Measurements from ENCODE around the gene KLHL6.
"Not testable (repeated sequence)": the region's sequence is repeated elsewhere in the genome, so short reads cannot be mapped to it uniquely, and the experiment has no call there.

The KLHL6 gene

DNA sequence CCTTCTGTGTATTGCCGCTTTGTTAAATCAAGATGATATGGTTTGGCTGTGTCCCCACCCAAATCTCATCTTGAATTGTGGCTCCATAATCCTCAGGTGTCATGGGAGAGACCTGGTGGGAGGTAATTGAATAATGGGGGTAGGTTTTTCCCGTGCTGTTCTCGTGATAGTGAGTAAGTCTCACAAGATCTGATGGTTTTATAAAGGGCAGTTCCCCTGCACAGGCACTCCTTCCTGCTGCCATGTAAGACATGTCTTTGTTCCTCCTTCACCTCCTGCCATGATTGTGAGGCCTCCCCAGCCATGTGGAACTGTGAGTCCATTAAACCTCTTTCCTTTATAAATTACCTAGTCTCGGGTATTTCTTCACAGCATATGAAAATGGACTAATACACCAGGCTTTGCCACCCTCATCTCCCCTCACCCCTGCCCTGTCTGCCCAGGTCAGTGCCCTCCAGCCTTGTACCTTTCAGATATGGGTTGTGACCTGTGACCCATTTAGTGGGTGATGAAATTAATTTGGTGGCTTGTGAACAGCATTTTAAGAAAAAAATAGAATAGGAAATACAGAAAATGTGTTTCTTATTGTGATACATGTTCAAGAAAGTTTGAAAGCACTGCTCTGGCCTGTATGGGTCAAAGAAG, 71.0 kb downstream of the KLHL6 start:
- DNase-seq: no peak

- DNase-seq: no peak
Measured at GRCh38 chr3:183481582-183481981, 73.9 kb downstream of the KLHL6 start.

DNA sequence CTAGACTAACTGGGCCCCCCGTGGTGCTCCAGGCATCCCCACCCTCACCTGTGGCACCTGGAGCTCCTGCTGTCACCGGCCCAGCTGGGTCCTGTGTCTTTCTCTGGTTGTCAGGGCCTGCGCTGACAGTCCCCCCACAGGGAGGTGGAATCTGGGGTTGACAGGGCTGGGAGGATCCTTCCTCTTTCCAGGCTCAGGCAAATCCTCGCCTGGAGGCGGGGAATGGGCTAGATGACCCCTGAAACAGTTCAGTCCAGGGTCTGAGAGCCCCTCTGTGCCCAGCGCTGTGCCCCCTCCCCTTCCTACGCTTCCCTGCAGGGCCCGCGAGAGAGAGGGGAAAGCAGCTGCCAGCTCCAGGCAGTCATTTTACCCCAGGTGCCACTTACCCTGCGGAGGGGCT, 77.0 kb downstream of the KLHL6 start:
- DNase-seq: no peak

DNA sequence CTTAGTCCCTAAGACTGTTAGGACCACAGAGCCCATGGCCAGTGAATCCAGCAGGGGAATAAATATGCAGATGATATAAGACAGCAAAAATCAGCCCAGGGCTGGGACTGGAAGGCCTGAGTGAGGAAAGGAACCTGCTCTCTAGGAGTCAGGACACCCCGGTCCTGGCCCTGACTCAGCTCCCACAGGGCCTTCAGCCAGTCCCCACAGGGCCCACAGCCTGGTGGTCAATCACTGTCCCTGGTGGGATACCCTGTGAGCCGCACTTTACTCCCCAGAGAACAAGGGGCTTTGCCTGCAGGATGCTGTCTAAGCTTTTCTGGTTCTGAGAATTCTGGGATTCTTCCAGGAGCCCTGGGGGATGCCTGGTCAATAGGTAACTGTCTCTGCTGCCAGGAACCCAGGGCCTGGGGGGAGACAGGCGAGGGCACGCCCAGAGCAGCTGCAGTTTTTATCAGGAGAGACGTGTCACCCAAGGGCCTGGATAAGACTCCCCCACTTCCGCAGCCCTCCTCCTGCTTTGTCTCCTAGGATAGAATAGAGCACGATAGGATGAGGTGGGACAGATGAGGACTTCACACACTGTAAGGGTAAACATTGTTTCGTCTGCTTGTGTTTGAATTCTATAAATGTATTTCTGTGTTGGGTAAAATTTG, 77.6 kb downstream of the KLHL6 start:
- no peak for DNase-seq

DNA sequence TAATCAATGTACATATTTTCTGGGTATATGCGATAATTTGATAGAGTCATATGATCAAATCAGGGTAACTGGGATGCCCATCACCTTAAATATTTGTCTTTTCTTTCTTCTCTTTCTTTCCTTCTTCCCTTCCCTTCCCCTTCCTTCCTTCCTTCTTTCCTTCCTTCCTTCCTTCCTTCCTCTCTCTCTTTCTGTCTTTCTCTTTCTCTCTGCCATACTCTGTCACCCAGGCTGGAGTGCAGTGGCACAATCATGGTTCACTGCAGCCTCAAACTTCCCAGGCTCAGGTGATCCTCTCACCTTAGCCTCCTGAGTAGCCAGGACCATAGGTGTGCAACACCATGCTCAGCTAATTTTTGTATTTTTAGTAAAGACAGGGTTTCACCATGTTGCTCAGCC, 79.7 kb downstream of the KLHL6 start:
- DNase-seq: not testable (repeated sequence)

DNA sequence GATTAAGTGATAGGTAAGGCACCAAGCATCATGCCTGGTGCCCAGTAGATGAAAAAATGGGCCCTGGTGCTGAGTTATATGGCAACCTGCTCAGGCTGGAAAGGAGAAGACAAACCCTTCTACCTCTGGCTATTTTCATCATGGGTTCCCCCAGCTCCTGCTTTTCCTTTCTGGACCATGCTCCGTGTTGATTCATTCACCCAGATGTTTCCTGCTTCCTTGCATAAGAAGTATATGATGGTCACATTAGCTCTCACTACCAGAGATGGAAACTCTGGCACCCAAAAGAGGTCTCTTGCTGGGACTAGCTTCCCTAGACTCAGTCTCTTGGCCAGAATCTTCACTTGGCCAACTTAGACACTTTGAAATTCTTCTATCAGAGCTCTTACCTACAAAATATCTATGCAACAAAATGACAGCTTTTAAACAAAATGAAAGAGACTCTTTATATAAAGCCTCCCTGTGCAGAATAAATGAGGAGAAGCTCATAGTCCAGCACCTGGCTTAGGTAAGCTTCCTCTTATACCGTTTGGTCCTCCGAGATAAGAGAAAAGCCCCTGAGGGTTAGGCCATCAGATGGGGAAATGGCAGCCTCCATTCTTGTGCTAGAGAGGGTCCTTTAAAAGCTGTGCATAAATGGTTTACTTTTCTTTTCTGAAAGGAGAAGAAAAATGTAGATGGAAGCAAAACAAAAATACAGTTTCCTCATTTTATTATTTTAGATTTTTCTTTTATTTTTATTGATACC, 80.3 kb downstream of the KLHL6 start:
- DNase-seq: no peak

GRCh38 chr3:183473969-183474368, 81.5 kb downstream of the KLHL6 start:
- DNase-seq: no peak

- DNase-seq: no peak
Measured at GRCh38 chr3:183472155-183472554, 83.4 kb downstream of the KLHL6 start.

DNA sequence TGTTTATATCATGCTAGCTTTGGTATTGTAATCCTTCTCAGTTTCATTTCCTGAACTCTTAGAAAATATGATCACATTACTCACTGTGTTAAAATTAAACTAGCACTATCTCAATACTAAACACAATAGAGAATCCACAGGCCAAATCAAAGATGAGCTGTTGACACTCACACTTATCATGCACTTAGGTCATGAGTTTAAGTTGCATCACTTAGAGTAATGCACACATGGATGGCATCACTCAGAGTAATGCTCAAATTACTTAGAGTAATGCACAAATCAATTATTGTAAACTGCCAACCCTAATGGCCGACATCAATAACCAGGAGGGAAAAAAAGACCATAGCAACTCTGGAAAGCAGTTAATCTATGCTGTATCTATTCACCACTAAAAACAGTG, 87.1 kb downstream of the KLHL6 start:
- no peak for DNase-seq

- no peak for DNase-seq
Measured at GRCh38 chr3:183466575-183466974, 88.9 kb downstream of the KLHL6 start.

GRCh38 chr3:183465710-183466109, 89.8 kb downstream of the KLHL6 start:
- DNase-seq: not testable (repeated sequence)

- DNase-seq: no peak
Measured at GRCh38 chr3:183464480-183464879, 91.0 kb downstream of the KLHL6 start.

DNA sequence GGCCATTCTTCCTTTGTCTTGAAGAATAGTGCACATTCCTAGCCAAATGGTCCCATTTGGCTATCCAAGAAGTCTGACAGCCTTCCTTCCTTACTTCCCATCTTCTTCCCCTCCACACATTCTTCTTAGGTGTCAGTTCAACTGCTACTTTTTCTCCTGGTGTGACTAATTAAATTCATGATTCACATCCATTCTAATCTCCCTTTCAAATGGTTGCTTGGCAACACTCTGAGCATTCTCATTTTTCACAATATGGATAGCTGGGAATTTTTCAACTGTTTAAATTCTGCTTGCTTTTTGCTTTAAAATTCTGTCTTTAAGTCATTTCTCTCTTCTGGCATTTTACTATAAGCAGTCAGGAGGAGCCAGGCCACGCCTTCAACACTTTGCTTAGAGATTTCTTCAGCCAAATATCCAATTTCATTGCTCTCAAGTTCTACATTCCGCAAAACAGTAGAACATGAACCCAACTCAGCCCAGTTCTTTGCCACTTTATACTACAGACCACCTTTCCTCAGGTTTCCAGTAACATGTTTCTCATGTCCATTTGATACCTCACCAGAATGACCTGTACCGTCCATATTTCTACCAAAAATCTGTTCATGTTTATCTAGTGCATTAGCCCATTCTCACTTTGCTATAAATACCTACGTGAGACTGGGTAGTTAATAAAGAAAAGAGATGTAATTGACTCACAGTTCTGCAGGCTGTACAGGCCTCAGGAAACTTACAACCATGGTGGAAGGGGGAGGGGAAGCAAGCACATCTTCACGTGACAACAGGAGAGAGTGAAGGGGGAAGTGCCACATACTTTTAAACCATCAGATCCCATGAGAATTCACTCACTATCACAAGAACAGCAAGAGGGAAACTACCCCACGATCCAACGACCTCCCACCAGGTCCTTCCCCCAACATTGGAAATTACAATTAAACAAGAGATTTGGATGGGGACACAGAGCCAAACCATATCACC, 95.1 kb downstream of the KLHL6 start:
- DNase-seq: no peak

GRCh38 chr3:183455089-183455488, 100.4 kb downstream of the KLHL6 start:
- DNase-seq: no peak

GRCh38 chr3:183454064-183454463, 101.4 kb downstream of the KLHL6 start:
- DNase-seq: no peak

DNA sequence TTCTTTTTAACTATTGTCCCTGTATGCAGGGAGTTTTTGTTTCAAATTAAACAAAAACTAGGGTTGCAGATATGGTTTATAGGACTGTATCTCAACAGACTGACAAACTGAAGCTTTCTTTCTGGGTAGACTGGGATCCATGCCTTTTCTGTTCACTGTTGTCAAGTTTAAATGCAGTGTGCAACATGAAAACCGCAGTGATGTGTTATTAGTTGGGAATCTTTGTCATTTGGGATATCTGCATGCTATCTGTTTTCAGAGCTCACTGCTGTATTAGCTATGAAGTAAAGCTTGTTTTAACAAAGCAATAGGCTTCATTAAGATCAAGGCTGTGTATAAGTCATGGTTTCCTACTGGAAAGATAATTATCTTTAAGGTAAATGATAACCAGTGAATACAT, 105.7 kb downstream of the KLHL6 start:
- no peak for DNase-seq

DNA sequence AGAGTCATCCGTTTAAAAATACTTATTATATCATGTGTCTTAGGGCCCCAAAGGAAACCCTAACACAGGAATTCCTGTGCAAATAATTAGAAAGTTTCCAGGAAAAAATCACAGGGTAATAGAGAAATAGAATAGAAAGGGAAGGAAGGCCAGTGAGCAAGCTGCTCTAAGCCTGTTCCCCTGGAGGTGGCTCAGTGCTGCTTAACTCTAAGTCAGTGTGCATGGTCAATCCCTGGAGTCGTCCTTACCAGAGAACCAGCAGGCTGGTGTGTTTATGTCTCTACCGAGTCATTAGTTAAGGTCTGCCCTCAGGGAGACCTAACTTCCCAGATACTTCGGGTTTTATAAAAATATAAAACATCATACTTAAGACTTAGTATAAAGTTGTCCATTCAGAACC, 106.1 kb downstream of the KLHL6 start:
- DNase-seq: no peak

- DNase-seq: no peak
Measured at GRCh38 chr3:183448369-183449128, 107.0 kb downstream of the KLHL6 start.

DNA sequence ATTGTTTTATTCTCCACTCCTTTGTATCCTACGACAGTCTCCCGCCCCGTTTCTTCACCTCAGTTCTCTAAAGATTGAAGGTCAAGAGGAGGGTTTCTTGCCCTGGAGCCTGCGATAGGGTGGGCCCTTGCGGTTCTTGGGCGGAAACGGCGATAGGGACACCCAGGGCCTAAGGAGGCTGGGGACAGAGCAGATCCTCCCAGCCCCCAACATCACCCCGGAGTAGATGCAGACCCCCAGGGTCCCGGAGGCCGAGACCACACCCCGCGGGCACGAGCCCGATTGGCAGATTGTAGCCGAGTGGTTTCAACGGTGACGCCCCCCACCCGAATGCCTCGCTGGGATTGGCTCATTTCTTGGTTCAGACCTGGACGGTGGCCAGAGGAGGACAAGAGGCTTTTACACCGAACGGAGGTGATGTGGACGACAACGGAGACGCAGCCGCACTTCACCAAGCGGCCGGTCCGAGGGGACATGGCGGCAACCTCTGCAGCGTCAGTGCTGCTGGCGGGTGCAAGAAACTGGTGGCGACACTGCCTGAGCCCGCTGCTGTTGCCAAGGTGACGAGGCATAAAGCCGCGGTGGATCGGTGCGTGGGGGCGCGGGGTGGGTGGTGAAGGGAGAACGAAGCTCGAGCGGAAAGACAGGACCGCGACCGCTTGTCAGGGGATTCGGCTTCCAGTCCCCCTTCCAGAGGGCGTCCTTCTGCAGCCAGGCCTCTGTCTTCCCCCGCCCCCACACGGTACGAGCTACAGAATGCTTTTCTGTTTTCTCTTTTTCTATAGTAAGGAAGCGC, 108.1 kb downstream of the KLHL6 start:
- peak; percentile 94 for DNase-seq

GRCh38 chr3:183446838-183447205, 108.7 kb downstream of the KLHL6 start:
- DNase-seq: no peak

- no peak for DNase-seq
Measured at GRCh38 chr3:183444748-183445147, 110.8 kb downstream of the KLHL6 start.
